Progenitor cell of endocrine pancreas (in vitro differentiated cells): Measurements from ENCODE around the gene ARFGAP1. TPM values are rescaled to one million over a fixed set of nuclear protein-coding genes. Genes with fewer than 3 reads are reported as not detected.

Experiments used
- DNase-seq: peaks from one replicate; pipeline ENCODE4 v3.0.0; 2021; ENCODE audit warnings: low spot score; ENCODE audit not compliant: unreplicated experiment
- H3K27ac Mint-ChIP-seq: 2 replicates; pipeline ENCODE4 v1.8.0; 2021; ENCODE audit warnings: mild to moderate bottlenecking, moderate library complexity, mixed read lengths
- H3K27me3 Mint-ChIP-seq: 2 replicates; pipeline ENCODE4 v1.8.0; 2021; ENCODE audit warnings: mixed read lengths
- H3K36me3 Mint-ChIP-seq: 2 replicates; pipeline ENCODE4 v1.8.0; 2022; ENCODE audit warnings: mixed read lengths; ENCODE audit not compliant: insufficient read depth
- H3K4me1 Mint-ChIP-seq: 2 replicates; pipeline ENCODE4 v1.8.0; 2021; ENCODE audit warnings: low read depth, mixed read lengths
- H3K4me3 Mint-ChIP-seq: 2 replicates; pipeline ENCODE4 v1.8.0; 2021; ENCODE audit warnings: low read depth, mild to moderate bottlenecking, moderate library complexity, mixed read lengths
- H3K9me3 Mint-ChIP-seq: 2 replicates; pipeline ENCODE4 v1.8.0; 2021; ENCODE audit warnings: low read depth, mixed read lengths
- total RNA-seq: library from RNA; stranded (reverse); gene quantifications from 2 replicates; pipeline ENCODE4 v1.2.1, GENCODE V29; 2021
- TF ChIP-seq, protein P1 (sequence below): fragments of 200-600 bp; sonication (generic); IDR thresholded peaks from one replicate; pipeline ENCODE4 v1.5.0; 2021; ENCODE audit warnings: antibody characterized with exemption, mild to moderate bottlenecking; ENCODE audit not compliant: unreplicated experiment

The ARFGAP1 gene
- total RNA-seq, 1 donor from 2014 or later: 119 TPM

DNA sequence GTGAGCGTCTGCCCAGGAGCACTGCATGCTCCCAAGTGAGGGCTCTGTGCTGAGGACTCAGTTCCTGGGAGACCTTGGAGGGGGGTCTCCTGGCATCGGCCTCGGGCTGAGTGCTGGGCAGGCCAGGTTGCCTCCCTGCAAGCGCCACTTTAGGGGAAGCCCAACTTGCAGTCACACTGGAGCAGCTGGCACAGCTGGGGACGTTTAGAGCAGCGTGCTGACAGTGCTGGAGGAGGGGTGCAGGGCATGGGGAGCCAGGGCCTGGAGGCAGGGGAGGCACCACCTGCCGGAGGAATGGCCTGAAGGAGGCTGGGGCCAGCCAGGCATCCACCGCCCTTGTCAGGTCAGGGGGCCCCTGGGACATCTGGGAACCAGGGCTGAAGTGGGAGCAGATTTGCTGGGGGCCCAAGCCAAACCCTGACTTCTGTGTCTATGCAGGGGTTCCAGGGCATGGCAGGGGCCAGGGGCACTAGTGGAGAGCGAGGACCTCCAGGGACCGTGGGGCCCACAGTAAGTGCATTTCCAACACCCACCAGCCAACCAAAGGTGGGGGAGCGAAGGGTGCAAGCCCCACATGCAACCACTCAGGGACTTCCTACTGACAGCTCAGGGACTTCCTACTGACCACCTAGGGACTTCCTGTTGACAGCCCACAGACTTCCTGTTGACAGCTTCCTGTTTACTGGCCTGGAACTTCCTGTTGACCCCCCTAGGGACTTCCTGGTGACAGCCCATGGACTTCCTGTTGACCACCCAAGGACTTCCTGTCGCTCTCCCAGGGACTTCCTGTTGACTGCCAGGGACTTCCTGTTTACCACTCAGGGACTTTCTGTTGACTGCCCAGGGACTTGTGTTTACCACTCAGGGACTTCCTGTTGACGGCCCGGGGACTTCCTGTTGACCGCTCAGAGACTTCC is 54.0 kb downstream of the ARFGAP1 start:
- no peak overlapping the region for H3K4me3 Mint-ChIP-seq
- peaks cover 1% of the 10 kb centered on the region for H3K9me3 Mint-ChIP-seq
- no peak for DNase-seq
- H3K4me1 Mint-ChIP-seq: no peaks in the 10 kb centered on the region
- H3K27ac Mint-ChIP-seq: no peak overlapping the region
- no peaks in the 10 kb centered on the region for H3K36me3 Mint-ChIP-seq
- H3K27me3 Mint-ChIP-seq: peaks cover 13% of the 10 kb centered on the region
- TF ChIP-seq, protein P1, sequence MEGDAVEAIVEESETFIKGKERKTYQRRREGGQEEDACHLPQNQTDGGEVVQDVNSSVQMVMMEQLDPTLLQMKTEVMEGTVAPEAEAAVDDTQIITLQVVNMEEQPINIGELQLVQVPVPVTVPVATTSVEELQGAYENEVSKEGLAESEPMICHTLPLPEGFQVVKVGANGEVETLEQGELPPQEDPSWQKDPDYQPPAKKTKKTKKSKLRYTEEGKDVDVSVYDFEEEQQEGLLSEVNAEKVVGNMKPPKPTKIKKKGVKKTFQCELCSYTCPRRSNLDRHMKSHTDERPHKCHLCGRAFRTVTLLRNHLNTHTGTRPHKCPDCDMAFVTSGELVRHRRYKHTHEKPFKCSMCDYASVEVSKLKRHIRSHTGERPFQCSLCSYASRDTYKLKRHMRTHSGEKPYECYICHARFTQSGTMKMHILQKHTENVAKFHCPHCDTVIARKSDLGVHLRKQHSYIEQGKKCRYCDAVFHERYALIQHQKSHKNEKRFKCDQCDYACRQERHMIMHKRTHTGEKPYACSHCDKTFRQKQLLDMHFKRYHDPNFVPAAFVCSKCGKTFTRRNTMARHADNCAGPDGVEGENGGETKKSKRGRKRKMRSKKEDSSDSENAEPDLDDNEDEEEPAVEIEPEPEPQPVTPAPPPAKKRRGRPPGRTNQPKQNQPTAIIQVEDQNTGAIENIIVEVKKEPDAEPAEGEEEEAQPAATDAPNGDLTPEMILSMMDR: no peak

DNA sequence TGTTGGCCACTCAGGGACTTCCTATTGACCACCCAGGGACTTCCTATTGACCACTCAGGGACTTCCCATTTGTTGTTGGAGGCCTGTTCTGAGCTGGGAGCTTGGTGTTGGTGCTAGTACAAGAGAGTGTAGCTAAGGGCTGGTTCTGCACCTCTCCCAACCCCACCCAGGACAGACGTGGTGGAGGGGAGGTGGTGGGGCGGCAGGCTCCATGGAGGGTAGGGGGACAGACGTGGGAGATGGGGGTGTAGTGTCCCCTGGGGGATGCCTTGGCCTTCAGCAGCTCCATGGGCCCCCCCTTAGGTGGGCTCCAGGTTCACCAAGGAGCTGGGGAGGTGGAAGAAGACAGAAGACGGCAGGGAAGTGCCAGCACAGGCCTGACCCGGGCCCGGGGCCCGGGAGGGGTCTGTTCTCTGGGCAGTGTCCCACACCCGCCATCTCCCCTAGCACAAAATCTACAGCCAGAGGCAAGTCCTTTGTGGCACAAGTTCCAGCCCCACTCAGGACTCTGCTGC is 54.7 kb downstream of the ARFGAP1 start:
- no peaks in the 10 kb centered on the region for H3K36me3 Mint-ChIP-seq
- H3K9me3 Mint-ChIP-seq: peaks cover 7% of the 10 kb centered on the region
- H3K4me3 Mint-ChIP-seq: no peak overlapping the region

DNA sequence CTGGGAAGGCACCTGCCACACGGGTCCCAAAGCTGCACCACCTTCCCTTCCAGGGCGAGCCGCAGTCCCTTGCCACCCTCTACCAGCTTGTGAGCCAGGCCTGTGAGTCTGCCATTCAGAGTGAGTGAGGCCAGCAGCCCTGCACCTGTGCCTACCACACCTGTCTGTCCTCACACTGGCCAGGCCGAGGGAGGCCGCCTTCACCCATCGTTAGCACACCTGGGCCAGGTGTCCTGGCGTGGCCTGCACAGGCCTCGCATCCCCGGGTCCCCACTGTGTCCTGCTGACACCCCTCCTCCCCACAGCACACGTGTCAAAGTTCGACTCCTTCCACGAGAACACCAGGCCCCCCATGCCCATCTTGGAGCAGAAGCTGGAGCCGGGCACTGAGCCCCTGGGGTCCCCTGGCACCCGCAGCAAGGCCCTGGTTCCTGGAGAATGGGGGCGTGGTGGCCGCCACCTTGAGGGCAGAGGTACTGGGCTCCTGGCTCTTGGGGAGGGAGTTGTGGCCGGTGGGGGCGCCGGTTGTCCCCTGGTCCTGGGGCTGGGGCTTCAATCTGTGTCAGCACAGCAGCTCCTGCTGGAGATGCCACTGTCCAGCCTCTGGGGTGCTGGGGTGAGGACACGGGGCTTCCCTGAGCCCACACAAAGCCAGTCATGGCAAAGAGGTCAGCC is 55.5 kb downstream of the ARFGAP1 start:
- TF ChIP-seq, protein P1: no peak
- no peak for DNase-seq
- Mint-ChIP-seq H3K27me3 (peaks cover 17% of the 10 kb centered on the region), H3K36me3 (no peaks in the 10 kb centered on the region), H3K4me1 (no peaks in the 10 kb centered on the region), H3K4me3 (no peak overlapping the region), H3K9me3 (peaks cover 7% of the 10 kb centered on the region), H3K27ac (no peak overlapping the region)

More for the DNA sequence above, 54.7 kb downstream of the ARFGAP1 start:
- H3K27ac Mint-ChIP-seq: no peak overlapping the region
- no peaks in the 10 kb centered on the region for H3K4me1 Mint-ChIP-seq
- DNase-seq: no peak
- TF ChIP-seq, protein P1: no peak
- H3K27me3 Mint-ChIP-seq: peaks cover 18% of the 10 kb centered on the region

DNA sequence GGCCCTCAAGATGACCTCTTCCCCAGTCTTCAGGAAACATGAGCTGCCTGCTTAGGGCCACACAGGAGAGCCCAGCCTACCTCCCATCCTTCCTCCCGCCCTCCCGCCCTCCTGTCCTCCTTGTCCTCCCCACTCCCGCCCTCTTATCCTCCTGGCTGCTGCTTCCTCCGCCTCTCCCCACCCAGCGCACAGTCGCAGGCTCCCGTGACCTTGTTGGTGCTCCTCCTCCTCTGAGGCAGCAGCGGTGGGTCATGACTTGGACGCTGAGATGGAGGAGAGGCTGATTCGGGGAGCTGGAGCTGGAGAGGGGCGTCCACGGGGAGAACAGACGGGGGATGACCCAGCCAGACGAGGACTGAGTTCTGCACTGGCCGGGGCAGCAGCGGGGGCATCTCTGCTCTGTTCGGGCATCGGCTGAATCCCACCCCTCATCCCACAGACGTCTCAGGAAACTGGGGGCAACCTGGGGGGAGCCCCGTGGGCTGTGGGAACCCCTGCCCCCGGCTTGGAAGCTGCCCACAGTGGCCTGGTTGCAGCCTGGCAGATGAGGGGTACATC is 56.2 kb downstream of the ARFGAP1 start:
- H3K27me3 Mint-ChIP-seq: peaks cover 12% of the 10 kb centered on the region
- TF ChIP-seq, protein P1: no peak
- H3K36me3 Mint-ChIP-seq: no peaks in the 10 kb centered on the region
- H3K4me3 Mint-ChIP-seq: no peak overlapping the region
- no peak for DNase-seq
- H3K27ac Mint-ChIP-seq: no peak overlapping the region
- H3K4me1 Mint-ChIP-seq: no peaks in the 10 kb centered on the region
- H3K9me3 Mint-ChIP-seq: peaks cover 7% of the 10 kb centered on the region
